NCI-H748 (cell line): ENCODE measurements around the gene ADAM12.
"Not testable (repeated sequence)": the region's sequence is repeated elsewhere in the genome, so short reads cannot be mapped to it uniquely, and the experiment has no call there.

Experiments used
- DNase-seq: peaks from one replicate; lab custom pipeline; 2025; ENCODE audit not compliant: unreplicated experiment; lab: John Stamatoyannopoulos, UW

The ADAM12 gene

DNA sequence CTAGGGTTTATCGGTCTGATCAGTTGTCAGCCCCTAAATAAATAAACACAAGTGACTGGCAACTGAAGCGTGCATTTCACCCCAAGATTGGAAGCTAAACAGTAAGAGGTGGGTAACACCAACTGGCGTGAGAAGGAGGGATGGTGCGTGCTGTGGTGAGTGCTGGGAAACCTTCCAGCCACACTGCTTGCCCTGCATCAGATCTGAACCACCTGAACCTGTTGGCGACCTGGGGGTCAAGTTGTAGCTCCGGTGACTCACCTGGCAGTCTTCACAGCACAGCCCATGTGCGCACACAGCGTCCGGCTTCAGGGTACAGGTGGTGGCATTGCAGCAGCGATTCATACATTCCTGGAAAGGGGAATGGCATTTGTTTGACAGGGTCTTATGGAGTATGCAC lies 321.8 kb downstream of the ADAM12 start:
- no peak for DNase-seq

DNA sequence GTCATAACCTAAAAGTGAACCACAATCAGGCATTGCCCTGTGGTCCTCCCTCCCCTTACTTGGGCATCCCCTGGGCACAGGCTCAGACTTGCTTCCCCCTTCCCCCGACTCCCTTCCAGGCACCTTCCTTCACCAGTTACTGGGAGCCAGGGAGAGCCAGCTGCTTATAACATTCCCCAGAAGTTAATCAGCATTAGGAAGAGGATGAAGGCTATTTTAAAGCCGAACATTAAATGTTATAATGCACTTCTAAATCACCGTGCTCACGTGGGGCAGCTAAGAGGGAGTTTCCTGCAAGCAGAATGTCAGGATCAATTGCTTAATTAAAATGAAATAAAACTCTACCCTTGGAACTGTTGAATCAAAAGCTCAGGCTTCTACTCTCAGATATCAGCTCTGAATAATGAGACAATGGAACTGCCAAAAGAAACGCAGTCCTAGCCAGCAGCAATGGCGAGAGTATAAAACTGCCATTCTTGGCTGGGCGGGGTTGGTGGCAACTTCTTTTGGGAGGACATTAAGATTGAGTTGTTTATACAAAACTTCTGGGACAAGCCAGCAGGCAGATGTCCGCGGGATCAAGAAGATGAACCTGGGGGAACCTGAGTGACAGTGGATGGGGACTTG lies 322.4 kb downstream of the ADAM12 start:
- no peak for DNase-seq

DNA sequence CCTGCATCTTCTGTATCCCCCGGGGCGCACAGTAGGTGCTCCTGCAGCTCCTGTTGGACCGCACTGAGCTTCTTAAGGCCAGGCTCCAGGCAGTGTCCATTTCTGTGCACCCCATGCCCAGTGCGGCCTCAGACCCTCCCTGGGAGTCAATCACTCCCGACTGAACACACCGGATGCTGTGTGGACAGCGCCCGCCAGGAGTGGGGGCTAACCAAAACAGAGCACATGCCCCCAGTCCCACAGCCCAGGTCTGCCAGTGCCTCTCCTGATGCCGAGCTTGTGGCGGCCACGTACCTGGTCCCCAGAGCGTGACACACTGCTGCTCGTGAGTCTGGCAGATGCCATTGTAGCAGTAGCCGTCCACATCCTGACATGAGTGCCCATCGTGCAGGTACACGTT lies 323.8 kb downstream of the ADAM12 start:
- DNase-seq: no peak

DNA sequence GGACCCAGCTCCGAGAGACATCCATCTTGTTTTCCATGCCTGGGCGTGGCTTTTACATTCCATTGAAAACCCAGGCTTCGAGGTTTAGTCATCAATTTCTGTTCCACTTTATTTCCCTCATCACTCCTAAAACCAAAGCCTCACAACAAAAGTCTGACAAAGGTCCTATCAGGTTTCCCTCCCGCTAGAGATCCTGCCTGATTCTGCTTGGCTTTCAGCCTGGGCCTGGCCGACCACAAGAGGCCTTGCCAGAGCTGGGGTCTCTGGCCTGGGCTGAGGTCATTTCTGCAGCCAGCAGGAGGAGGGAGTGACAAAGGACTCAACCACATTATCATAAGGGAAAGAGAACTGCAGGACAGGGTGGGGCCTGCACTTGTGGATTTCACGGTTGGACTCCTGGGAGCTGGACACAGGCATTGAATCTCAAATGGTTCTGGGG lies 324.9 kb downstream of the ADAM12 start:
- DNase-seq: no peak

DNA sequence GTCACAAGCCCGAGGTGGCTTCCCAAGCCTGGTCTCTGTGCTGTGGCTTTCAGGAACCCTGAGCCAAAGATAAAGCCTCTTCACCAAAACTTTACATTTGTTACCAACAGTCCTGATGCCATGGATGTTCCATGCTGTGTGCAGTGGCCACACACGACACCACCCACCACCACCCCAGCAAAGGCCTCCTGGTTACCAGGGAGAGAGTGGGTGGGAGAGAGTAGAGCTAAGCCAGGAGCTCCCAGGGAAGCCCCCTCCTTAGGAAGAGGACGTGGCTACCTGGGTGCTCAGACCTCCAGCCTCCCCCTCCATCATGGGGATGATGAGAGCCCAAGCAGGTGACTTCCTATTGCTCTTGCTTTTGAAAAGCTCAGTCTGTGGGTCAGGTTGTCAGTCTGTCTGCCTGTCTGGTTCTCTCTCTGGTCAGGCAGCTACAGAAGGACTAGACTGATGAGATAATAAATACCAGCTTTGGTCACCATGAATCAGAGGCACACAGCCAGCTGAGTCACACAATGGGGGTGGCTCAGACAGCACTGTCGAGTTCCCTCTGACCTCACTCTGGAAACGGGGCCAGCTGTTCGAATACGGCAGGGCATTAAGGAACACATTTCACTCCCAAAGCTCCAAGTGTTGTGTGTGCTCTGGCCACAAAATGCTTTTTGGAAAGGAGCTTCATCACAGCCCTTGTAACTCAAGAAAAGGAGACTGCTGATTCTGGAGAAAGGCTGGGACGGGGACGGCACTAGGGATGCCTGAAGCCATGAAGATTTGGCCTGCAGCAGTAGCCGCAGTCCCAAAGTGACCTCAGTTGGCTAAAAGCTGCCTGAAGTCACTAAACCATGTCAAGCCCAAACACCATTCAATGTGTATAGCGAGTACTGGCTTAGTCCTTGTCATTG lies 325.9 kb downstream of the ADAM12 start:
- DNase-seq: no peak

DNA sequence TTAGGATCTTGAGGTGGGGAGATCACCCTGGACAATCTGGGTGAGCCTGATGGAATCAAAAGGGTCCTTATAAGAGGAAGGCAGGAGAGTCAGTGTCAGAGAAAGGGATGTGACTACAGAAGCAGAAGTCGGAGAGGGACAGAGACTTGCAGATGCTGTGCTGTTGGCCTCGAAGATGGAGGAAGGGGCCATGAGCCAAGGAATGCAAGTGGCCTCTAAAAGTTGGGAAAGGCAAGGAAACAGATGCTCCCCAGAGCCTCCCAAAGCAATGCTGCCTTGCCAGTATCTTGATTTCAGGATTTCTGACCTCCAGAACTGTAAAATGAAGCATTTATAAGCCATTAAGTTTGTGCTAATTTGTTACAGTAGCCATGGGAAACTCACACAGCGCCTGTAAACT lies 326.8 kb downstream of the ADAM12 start:
- DNase-seq: no peak

DNA sequence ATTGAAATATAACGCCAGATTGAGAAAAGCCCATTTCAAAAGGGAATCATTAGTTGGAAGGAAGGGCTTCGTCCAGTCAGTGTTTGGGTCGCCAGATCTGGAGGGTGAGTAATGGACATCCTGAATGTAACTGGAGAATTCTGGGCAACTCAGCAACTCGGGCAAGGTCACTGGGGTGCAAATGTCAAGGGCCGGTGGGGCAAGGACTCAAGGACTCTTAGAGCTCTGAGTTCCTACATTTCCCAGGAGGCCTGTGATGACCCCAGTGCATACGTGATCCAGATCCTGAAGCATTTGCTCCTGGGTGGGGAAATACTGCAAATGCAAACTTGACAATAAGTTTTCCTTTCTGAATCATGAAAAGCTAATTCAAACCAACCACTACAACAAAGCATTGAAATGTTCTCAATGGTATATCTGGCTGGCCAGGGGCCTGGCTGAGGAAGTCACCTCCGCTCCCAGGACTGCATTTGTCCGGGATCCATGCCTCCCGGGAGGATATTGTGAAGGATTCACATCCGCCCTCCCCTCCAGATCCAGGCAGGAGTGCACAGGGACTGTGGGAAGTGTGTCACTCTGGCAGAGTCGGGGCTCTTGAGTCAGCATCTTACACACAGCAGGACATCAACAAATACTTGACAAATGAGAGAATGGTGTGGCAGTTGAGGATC lies 327.9 kb downstream of the ADAM12 start:
- no peak for DNase-seq

DNA sequence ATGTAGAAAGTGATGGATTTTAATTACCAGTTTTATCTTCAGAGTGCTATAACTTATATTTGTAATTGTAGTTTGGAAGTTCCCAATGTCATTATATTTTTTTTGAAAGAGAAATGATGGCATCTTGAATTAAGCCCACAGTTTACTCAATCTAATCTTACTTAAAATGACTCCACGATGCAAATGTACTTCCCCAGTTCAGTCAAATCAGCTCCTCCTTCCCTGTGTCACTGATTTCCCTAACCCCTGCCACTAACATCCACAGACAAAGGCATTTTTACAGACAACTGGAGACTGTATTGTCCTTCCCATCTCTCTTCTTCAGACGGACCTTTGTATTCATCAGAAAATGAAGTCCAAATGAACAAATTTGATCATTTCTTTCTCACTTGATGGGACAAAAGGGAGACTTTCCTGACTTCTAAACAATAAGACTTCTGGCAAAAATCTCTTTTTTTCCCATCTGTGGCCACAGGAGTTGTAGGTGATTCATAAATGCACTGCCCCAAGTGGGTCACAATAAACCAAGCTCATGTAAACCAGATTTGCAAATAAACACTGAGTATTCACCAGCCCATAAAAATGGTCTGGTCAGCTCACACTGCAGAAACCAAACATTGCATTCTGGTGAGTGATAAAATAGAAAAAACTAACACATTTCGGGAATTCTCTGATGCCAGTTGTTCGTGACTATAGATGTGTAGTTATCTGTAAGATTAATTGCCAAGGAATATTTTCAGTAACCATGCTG lies 329.0 kb downstream of the ADAM12 start:
- DNase-seq: no peak

DNA sequence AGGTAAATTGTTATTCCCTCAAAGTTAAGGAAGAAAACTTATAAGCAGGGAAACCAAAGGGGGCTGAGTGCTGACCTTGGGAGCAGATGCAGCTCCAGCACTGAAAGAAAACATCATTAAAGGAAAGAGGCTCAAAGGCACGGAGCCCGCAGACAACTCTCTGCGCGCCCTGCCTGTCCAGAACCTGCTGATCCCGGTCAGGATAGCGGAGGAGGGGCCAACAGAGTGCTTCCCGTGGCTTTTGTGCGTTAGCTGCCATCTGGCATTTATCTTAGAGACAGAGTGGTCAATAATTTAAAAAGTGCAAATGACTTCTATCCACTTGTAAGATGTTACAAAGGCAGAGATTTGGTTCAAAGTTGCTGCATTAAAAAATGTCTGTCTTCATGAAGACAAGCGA lies 329.8 kb downstream of the ADAM12 start:
- DNase-seq: peak; percentile 34

DNA sequence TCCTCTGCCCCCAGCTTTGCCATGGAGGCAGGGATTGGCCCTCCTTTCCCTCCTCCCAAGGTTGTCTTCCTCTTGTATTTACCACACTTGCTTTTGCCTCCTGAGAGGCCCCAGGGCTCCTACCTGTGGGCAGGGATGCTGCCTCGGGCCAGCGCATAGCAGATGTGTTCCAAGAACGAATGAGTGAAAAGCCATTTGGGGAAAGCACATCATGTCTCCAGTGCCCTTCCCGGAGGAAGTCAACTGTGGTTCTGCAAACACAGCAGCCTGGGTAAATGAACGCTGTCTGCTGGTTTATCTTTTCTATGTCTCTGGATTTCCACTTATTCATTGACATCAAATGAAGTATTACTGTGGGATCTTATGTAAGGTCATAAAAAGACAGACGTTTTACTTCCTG lies 330.2 kb downstream of the ADAM12 start:
- DNase-seq: no peak

DNA sequence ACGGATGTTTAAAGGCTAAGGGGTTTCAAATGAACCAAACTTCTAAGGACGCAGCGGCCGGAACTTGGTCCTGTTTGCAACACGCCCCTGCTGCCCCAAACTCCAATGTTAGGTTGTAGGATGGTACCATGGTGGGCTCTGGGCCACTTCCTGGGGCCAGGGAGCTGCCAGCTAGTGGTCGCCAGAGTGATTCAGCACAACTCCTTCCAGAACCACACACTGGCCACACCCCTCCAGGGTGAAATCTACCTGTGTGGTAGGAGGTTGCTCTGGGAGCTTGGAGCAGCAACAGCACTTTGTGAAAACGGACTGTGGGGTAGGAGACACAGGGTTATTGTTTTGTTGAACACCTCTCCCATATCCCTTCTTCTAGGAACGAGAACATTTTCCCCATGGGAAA lies 330.8 kb downstream of the ADAM12 start:
- no peak for DNase-seq

DNA sequence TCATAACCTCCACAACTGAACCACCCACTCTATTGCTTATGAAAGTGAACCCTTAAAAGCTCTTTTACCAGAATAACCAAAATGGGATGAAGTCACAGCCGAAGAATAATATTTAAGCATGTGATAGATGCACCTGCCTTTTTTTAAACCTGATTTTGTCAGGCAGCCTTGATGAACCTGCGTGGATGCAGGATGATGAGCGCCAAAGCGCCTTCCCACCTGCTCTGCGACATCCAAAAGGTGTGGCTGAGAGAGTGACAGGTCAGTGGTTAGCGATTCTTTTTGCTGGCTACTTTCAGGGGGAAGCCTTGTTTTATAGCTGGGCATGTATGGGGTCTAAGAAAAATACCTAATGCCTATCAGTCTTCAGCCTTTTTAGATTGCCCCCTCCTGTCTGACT lies 334.1 kb downstream of the ADAM12 start:
- DNase-seq: peak; percentile 9

DNA sequence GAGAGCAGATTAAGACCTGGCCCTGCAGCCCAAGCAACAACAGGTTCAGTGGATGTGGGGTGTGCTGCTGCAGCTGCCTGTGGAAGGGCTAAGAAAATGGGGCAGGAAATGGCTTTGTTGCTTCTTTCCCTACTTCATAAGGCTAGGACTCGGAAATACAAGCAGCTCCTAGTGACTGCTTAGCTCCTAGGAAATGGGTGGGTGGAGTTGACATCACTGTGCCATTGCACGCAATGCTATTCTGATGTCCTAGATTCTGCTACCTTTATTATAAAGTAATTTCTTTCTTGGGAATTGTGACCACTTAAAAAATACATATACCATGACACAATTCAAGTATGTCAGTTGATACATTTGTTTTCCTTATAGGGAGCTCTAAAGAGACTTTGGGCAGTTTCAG lies 336.1 kb downstream of the ADAM12 start:
- no peak for DNase-seq

DNA sequence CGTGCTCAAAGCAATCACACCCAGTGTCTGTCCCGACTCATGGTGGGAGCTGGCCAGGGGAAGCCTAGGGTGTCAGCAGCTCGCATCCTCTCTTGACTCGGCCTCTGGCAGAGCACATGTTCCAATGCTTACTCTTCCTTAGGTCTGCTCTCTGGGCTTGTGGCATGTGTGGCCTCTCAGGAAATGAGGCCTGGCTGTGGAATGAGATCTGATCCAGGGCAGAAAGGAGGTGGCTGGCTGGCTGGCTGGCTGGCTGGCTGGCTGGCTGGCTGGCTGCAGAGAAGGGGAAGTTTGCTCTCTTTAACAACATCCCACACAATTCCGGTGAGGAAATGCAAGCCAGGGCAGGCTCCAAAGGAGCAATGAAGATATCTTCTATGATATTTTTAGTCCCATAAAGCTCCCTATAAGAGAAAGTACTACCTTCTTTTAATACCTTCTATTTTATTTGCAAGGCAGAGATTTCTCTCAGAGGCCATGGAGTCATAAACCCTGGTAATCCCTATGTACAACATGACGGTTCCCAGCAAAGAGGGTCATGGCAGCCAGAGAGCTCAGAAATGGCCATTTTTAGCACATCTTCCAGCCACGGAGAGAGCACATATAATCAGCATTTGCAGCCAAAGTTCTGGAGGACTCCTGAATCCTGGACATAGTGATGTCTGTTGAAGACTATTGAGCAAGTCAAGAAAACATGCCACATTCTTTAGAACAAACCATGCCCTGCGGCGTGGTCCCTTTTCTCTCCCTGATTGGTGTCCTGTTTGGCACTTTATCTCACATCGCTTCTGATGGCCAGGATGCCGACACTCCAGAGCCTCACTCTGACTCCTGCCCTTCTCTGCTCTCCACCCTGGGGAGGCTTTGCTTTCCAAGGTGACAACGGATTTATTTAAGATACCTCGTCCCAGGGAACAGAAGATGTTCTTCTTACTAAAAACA lies 338.2 kb downstream of the ADAM12 start:
- no peak for DNase-seq

DNA sequence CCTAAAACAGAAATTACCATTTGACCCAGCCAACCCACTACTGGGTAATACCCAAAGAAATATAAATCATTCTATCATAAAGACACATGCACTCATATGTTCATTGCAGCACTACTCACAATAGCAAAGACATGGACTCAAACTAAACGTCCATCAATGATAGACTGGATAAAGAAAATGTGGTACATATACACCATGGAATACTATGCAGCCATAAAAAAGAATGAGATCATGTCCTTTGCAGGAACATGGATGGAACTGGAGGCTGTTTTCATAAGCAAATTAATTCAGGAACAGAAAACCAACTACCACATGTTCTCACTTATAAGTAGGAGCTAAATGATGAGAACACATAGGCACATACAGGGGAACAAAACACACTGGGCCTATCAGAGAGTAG lies 340.5 kb downstream of the ADAM12 start:
- DNase-seq: not testable (repeated sequence)

DNA sequence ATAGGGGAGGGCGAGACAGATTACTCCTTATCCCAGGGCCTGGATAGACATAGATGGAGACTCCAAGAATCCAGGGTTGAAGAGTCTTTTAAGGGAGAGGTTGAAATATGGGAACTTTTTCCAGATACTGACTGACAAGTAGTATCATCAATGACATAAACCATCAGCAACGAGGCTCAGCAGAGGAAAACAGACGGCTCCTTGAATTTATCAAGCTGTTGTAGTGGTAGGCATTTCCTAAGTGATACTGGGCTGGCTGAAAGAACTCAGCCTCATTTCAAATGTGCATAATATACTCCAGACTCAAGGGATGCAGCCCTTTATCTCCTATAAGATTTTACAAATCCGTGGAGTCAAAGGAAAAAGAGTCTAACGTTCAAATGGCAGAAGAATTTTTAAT lies 341.4 kb downstream of the ADAM12 start:
- no peak for DNase-seq

DNA sequence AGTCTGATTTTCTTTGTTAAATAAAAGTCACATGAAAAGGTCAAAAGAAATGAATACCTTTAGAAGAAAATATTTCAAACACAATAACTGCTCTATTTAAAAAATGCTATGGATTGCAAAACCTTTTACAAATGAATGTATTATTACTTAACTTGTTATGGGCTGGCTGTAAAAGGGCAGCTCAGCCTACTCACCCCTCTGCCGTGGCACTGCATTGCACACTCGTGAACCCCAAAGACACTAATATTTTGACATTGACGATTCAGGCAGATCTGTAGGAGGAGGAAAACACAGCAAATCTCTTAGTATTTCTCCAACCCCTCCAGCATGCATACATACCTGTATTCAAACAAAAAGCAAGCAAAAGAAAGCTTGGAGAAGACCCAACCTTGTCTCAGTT lies 342.4 kb downstream of the ADAM12 start:
- no peak for DNase-seq

DNA sequence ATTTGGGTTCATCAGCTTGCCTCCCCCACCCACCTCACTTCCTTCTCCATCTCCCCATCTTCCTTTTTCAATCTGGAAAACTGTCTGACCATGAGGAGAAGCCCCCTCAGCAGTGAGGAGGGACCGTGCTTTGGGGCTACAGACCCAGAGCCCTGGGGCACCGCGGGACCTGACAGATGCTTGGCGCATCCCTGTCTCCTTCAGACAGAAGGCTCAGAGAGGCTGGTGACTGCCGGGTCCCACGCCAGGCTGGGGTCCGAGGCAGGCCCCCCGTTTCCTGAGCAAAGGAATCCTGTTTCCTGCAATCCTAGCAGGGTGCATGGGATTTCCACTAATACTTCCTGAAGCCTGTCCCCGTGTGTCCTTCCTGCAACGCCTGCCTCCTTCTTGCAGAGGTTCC lies 344.9 kb downstream of the ADAM12 start:
- DNase-seq: no peak

DNA sequence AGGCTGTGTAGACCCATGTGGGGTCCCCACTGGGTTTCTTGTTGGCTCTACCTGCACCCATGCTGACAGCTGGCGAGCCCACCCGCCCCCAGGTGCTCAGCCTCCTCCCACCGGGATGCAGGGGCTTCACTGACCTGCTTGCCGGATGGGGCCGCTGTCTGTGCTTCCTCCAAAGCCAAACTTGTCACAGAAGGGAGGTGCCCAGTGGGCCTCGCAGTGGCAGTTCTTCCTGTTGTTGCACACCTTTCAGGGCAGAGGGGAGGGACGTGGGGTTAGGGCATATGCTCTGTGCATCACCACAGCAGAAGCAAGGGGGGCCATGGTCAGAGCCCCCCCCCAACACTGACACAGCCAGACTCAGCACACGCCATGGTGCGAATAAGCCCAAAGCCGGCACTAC lies 345.4 kb downstream of the ADAM12 start:
- DNase-seq: no peak

DNA sequence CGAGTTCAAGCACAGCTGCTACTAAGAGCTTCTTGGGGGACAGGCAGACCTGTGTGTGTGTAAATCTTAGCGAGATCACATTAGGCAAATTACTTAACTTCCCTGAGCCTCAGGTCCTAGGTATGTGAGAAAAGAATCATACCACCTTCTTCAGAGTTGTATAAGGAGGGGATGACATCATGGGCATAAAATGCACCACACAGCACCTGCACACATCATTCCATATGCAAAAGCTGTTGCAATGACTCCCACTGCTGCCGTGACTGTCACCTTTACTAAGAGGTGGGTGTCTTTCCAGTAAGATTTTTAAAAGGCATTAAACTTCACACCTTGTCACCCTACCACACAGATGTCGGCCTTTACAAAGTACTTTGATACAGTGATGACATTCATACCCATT lies 345.9 kb downstream of the ADAM12 start:
- no peak for DNase-seq
